ENCODE measurements around the gene FRAT1.

DNA sequence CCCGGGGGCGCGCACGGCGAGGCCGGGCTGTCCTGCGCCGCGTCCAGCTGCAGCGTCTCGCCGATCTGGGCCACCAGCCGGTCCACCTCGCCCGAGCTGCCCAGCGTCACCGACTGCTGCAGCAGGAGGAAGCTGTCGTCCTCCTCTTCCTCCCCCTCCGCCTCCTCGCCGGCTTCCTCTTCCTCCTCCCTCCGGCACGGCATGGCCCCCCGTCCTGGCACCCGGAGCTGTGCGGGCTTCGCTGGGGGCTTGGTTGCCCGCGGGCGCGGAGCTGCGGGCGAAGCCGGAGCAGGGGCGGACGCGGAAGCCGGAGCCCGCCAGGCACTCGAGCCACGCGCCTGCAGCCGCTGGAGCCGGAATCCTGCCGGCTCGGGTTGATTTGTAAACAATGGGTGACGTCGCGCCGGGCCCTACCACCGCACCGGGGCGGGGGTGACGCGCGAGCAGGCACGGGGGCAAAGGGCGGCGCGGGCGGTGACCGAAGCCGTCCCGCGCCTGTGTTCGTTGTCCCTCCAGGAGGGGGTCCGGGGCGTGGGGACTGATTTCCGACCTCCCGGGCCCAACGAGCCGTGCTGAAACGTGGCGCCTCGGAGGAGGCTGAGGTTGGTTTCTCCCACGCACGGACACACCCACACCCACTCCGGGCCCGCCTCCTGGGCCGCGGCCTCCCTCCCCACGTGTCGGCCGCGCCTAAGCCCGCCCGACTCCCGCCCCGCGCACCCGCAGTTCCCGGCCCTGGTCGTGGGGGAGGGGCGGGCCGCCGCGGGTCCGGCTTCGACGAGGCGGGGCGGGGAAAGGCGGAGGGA lies 15.5 kb downstream of the FRAT1 start, which contains the start of gene FRAT2:
- TF ChIP-seq RARB (CRISPR knock-in tag; IDR thresholded peaks at IDR 0.05) (no peak), ISL1 (CRISPR knock-in tag; IDR thresholded peaks at IDR 0.05) (no peak), CSRNP3 (CRISPR knock-in tag; IDR thresholded peaks at IDR 0.05) (no peak), CREB5 (CRISPR knock-in tag; IDR thresholded peaks at IDR 0.05; ENCODE audit: low read depth) (no peak)
- TF ChIP-seq, protein P1, sequence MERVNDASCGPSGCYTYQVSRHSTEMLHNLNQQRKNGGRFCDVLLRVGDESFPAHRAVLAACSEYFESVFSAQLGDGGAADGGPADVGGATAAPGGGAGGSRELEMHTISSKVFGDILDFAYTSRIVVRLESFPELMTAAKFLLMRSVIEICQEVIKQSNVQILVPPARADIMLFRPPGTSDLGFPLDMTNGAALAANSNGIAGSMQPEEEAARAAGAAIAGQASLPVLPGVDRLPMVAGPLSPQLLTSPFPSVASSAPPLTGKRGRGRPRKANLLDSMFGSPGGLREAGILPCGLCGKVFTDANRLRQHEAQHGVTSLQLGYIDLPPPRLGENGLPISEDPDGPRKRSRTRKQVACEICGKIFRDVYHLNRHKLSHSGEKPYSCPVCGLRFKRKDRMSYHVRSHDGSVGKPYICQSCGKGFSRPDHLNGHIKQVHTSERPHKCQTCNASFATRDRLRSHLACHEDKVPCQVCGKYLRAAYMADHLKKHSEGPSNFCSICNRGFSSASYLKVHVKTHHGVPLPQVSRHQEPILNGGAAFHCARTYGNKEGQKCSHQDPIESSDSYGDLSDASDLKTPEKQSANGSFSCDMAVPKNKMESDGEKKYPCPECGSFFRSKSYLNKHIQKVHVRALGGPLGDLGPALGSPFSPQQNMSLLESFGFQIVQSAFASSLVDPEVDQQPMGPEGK (CRISPR knock-in tag; IDR thresholded peaks at IDR 0.05; ENCODE audit: borderline replicate concordance) = no peak

Measured in SK-N-SH treated with all-trans-retinoic acid at 6 μM for 48 hours (cell line).